SK-N-SH (cell line): ENCODE measurements around the gene ITGA6.

Experiments used
- CTCF ChIP-seq: fragments of 200-600 bp; sonication (generic); IDR thresholded peaks from 2 replicates; pipeline ENCODE4 v1.6.1; 2017; ENCODE audit warnings: antibody characterized with exemption, mild to moderate bottlenecking, moderate library complexity
- EP300 ChIP-seq, 2 experiments: IDR thresholded peaks; 2 replicates each; pipeline versions ENCODE4 v1.4.0 to v1.6.1; 2012; ENCODE audit warnings: borderline replicate concordance in 1 of 2, low read depth in 1 of 2, low read length in 1 of 2
- EZH2phosphoT487 ChIP-seq: fragments of 200-600 bp; sonication (generic); IDR thresholded peaks from 2 replicates; pipeline ENCODE4 v1.6.1; 2017; ENCODE audit warnings: low read depth, mixed run types, mild to moderate bottlenecking, antibody characterized with exemption, moderate library complexity, borderline replicate concordance
- GABPA ChIP-seq: IDR thresholded peaks from 2 replicates; pipeline ENCODE4 v1.4.0; 2012; ENCODE audit warnings: low read depth, mild to moderate bottlenecking
- NFIC ChIP-seq: IDR thresholded peaks from 2 replicates; pipeline ENCODE4 v1.4.0; 2012; ENCODE audit warnings: borderline replicate concordance
- PBX3 ChIP-seq: IDR thresholded peaks from 2 replicates; pipeline ENCODE4; 2012
- SIN3A ChIP-seq: IDR thresholded peaks from 2 replicates; pipeline ENCODE4 v1.6.1; 2012; ENCODE audit warnings: low read depth, mild to moderate bottlenecking, low read length, moderate library complexity, borderline replicate concordance
- SMC3 ChIP-seq: IDR thresholded peaks from 2 replicates; pipeline ENCODE4 v1.6.1; 2012; ENCODE audit warnings: low read depth, low read length, improper control_type of control experiment
- TAF1 ChIP-seq: IDR thresholded peaks from 2 replicates; pipeline ENCODE4 v1.6.1; 2012; ENCODE audit warnings: low read depth, mild to moderate bottlenecking, low read length, moderate library complexity, borderline replicate concordance

DNA sequence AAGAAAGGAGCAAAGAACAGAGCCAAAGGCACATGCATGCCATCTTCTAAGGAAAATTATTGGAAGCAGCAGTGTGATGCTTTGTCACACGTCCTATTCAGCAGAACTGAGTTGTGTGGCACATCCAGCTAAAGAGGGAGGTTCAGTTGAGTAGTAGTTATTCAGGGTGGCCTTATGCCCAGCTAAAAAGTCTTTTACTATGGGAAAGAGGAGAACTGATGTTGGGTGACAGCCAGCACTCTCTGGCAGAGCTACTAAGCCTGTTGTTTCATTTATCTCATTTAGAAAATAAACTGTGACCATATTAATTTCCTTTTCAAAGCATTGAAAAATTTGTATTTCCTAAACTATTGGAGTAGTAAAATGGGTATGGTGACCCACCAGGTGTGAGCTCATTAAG is 18.5 kb downstream of the ITGA6 start:
- TF ChIP-seq CTCF (no peak), SIN3A (no peak), PBX3 (no peak), EZH2phosphoT487 (no peak), SMC3 (no peak), GABPA (no peak), EP300 (IDR thresholded peaks at IDR 0.05; ENCODE audit: borderline replicate concordance in 1 of 2, low read depth in 1 of 2, low read length in 1 of 2) (no peak), NFIC (no peak), TAF1 (no peak)
